ENCODE measurements around the gene MCTP2. TPM values are rescaled to one million over a fixed set of nuclear protein-coding genes. Genes with fewer than 3 reads are reported as not detected.

The MCTP2 gene
- total and polyA plus RNA-seq, 2 of the 8 experiments (the other 6 are each of a cell fraction or from before 2014, with no cell fraction given) = 3.4 to 4.5 TPM

DNA sequence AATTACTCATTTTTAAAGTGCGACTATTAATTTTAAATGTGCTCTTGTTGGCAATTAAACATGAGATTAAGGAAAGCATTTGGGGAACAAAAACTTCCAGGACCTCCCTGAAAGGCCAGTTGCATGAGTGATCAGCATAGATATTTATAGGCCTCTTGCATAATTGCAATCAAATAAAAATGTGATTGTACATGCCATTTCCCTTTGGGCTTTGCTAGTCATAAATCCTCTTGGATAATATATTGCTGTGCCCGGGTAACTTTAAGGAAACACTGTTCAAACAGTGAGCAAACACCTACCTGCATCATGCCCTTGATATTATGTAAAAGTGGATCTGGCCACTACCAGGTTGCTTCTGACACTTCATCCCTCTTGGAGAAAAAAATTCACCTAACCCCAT, 239.1 kb downstream of the MCTP2 start (continued):
- TF ChIP-seq SUZ12 (IDR thresholded peaks at IDR 0.05; ENCODE audit: low read length) (no peak), RXRA (IDR thresholded peaks at IDR 0.05; ENCODE audit: insufficient read depth, low read depth, low read length) (no peak), EP300 (IDR thresholded peaks at IDR 0.05; ENCODE audit: borderline replicate concordance in 1 of 2, low read depth in 2 of 2, low read length in 2 of 2) (no peak), NANOG (IDR thresholded peaks at IDR 0.05; ENCODE audit: insufficient read depth, low read depth, low read length, poor library complexity, severe bottlenecking) (no peak), YY1 (IDR thresholded peaks at IDR 0.05; ENCODE audit: low read depth, low read length) (no peak)
